ENCODE results near the gene FBXO9.
"Not testable (repeated sequence)": the region's sequence is repeated elsewhere in the genome, so short reads cannot be mapped to it uniquely, and the experiment has no call there.

FBXO9 gene

GRCh38 chr6:53048431-53049195, 16.6 kb upstream of the FBXO9 start:
- DNase-seq = no peak

- no peak for DNase-seq
These were observed 15.8 kb upstream of the FBXO9 start for GRCh38 chr6:53049415-53049814.

- DNase-seq = not testable (repeated sequence)
These were observed 13.1 kb upstream of the FBXO9 start for GRCh38 chr6:53052152-53052551.

GRCh38 chr6:53054532-53054931, 10.7 kb upstream of the FBXO9 start:
- DNase-seq = no peak

- DNase-seq = no peak
These were observed 9.3 kb upstream of the FBXO9 start for GRCh38 chr6:53055873-53056272.

GRCh38 chr6:53056273-53056672, 8.9 kb upstream of the FBXO9 start:
- DNase-seq = no peak

- no peak for DNase-seq
These were observed 6.6 kb upstream of the FBXO9 start for GRCh38 chr6:53058388-53059195.

- DNase-seq = no peak
These were observed 5.3 kb upstream of the FBXO9 start for GRCh38 chr6:53059648-53060589.

GRCh38 chr6:53062169-53062539, 3.0 kb upstream of the FBXO9 start:
- no peak for DNase-seq

GRCh38 chr6:53064255-53064654, 949 bp upstream of the FBXO9 start:
- not testable (repeated sequence) for DNase-seq

GRCh38 chr6:53064726-53065265, 408 bp upstream of the FBXO9 start:
- DNase-seq = no peak

- no peak for DNase-seq
These were observed 843 bp downstream of the FBXO9 start for GRCh38 chr6:53066077-53066417.

- DNase-seq = no peak
These were observed 1.9 kb downstream of the FBXO9 start for GRCh38 chr6:53066874-53067706.

- DNase-seq = no peak
These were observed 2.7 kb downstream of the FBXO9 start for GRCh38 chr6:53067849-53068361.

GRCh38 chr6:53069427-53069826, 4.2 kb downstream of the FBXO9 start:
- no peak for DNase-seq

GRCh38 chr6:53070806-53071205, 5.6 kb downstream of the FBXO9 start:
- DNase-seq = no peak

GRCh38 chr6:53074347-53074746, 9.1 kb downstream of the FBXO9 start:
- DNase-seq = no peak

GRCh38 chr6:53080813-53081212, 15.6 kb downstream of the FBXO9 start:
- DNase-seq = no peak

GRCh38 chr6:53086302-53086701, 21.1 kb downstream of the FBXO9 start:
- DNase-seq = no peak

- DNase-seq = no peak
These were observed 24.7 kb downstream of the FBXO9 start for GRCh38 chr6:53089948-53090347.

GRCh38 chr6:53090576-53090975, 25.4 kb downstream of the FBXO9 start:
- no peak for DNase-seq

GRCh38 chr6:53095270-53095669, 30.1 kb downstream of the FBXO9 start:
- DNase-seq = no peak
